IPS-20b (cell line): Measurements from ENCODE around the gene KCNK4.

ENCODE experiments used
- H3K27ac ChIP-seq: one replicate; pipeline ENCODE4 v1.5.1; 2013; ENCODE audit warnings: low read length
- H3K27me3 ChIP-seq: 2 replicates; pipeline ENCODE4 v1.6.1; 2013; ENCODE audit warnings: mild to moderate bottlenecking, low read length, inconsistent platforms; ENCODE audit not compliant: insufficient read depth
- H3K36me3 ChIP-seq: 2 replicates; pipeline ENCODE4 v1.6.1; 2013; ENCODE audit warnings: low read depth, mild to moderate bottlenecking, inconsistent platforms, low read length, moderate library complexity; ENCODE audit not compliant: insufficient read depth
- H3K4me1 ChIP-seq: 2 replicates; pipeline ENCODE4 v1.6.1; 2013; ENCODE audit warnings: mild to moderate bottlenecking, control low read depth, inconsistent platforms, low read length, moderate library complexity; ENCODE audit not compliant: insufficient read depth
- H3K4me3 ChIP-seq: 2 replicates; pipeline ENCODE4 v1.5.1; 2013; ENCODE audit warnings: mild to moderate bottlenecking, low read length, inconsistent platforms
- H3K9ac ChIP-seq: 2 replicates; pipeline ENCODE4 v1.6.1; 2013; ENCODE audit warnings: low read depth, mild to moderate bottlenecking, inconsistent platforms, low read length, moderate library complexity
- H3K9me3 ChIP-seq: 2 replicates; pipeline ENCODE4 v1.6.1; 2013; ENCODE audit warnings: mild to moderate bottlenecking, low read depth, low read length, inconsistent platforms; ENCODE audit not compliant: insufficient read depth

The KCNK4 gene

DNA sequence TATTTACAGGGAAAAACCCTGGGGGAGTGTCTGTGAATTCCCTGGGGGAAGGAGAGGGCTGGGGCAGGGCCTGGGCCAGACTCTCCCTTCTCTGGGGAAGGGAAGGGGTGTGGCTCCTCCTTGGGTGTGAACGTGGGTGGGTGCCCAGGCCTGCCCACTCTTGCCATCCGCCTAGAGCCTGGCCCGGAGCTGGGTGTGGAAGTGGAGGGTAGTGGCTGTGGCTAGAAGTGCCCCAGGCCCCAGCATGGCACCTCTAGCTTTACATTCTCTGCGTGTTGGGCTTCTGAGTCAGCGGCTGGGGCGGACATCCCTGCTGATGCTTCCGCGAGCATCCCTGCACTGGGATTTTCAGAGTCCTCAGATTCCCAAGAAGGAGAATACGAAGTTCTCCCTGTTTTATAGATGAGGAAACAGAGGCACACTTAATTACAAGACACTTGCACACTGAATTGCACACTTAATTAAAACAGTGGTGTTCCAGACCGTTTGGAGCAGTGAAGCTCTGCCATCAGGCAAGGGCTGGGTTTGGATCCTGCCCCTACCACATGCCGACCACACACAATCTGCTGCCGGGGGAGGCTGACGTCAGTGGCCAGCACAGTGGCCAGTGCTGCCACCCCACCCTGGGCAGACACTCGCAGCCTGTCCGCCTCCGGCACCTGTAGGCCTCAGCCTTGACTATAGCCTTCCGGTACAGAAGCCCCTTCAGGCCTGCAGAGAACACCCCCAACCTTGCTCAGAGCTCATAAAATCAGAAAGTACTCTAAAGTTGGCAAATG is 14.3 kb upstream of the KCNK4 start:
- H3K27me3 ChIP-seq = no peaks in the 10 kb centered on the region
- peaks cover 6% of the 10 kb centered on the region; the same call in 1 of the 2 replicates for H3K4me1 ChIP-seq
- no peak overlapping the region for H3K4me3 ChIP-seq
- no peak overlapping the region for H3K9ac ChIP-seq
- no peaks in the 10 kb centered on the region for H3K9me3 ChIP-seq
- H3K36me3 ChIP-seq = peaks cover 6% of the 10 kb centered on the region; the same call in 1 of the 2 replicates
- no peak overlapping the region for H3K27ac ChIP-seq

DNA sequence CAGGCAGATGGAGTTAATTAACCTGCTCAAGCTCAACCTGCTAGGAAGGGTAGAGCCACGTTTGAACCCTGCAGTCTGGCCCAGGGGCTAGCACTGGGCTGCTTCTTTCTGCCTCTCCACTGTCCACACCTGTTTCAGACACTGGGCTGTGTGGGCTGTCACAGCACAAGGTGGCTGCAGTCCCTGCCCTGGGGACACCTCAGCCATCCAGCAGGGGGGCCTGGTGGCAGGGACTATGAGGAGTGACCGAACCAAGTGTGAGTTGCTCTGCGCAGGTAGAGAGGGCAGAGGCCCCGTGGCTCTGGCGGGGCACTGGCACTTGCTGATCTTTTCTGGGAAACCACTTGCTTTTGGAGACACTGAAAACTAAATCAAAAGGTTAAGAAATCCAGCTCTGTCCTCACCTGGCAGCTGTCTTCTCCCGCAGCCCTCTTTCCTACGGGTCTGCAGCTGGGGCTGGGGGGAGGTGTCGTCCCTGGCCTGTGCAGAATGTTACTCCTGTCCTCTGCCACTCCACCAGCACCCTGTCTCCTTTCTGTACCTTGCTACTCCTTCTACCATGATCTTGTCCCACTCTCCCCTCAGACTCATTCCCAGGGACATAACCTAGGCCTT is 12.4 kb upstream of the KCNK4 start:
- Histone ChIP-seq H3K9me3 (no peaks in the 10 kb centered on the region), H3K27ac (no peak overlapping the region), H3K27me3 (no peaks in the 10 kb centered on the region), H3K9ac (no peak overlapping the region), H3K4me3 (no peak overlapping the region), H3K4me1 (peaks cover 6% of the 10 kb centered on the region; the same call in 1 of the 2 replicates), H3K36me3 (peaks cover 6% of the 10 kb centered on the region; the same call in 1 of the 2 replicates)

GRCh38 chr11:64281957-64282770 is 8.9 kb upstream of the KCNK4 start:
- peaks cover 6% of the 10 kb centered on the region; the same call in 1 of the 2 replicates for H3K36me3 ChIP-seq

GRCh38 chr11:64283092-64283491 is 8.0 kb upstream of the KCNK4 start:
- Histone ChIP-seq H3K4me1 (no peaks in the 10 kb centered on the region), H3K27me3 (peaks cover 9% of the 10 kb centered on the region; the same call in 1 of the 2 replicates), H3K4me3 (no peak overlapping the region), H3K9me3 (no peaks in the 10 kb centered on the region), H3K27ac (no peak overlapping the region), H3K9ac (no peak overlapping the region), H3K36me3 (no peaks in the 10 kb centered on the region)

More at GRCh38 chr11:64281957-64282770, 8.9 kb upstream of the KCNK4 start:
- no peak overlapping the region for H3K9ac ChIP-seq
- H3K4me1 ChIP-seq = no peaks in the 10 kb centered on the region
- H3K9me3 ChIP-seq = no peaks in the 10 kb centered on the region
- H3K27ac ChIP-seq = no peak overlapping the region
- H3K27me3 ChIP-seq = peaks cover 6% of the 10 kb centered on the region; the same call in 1 of the 2 replicates
- H3K4me3 ChIP-seq = no peak overlapping the region

DNA sequence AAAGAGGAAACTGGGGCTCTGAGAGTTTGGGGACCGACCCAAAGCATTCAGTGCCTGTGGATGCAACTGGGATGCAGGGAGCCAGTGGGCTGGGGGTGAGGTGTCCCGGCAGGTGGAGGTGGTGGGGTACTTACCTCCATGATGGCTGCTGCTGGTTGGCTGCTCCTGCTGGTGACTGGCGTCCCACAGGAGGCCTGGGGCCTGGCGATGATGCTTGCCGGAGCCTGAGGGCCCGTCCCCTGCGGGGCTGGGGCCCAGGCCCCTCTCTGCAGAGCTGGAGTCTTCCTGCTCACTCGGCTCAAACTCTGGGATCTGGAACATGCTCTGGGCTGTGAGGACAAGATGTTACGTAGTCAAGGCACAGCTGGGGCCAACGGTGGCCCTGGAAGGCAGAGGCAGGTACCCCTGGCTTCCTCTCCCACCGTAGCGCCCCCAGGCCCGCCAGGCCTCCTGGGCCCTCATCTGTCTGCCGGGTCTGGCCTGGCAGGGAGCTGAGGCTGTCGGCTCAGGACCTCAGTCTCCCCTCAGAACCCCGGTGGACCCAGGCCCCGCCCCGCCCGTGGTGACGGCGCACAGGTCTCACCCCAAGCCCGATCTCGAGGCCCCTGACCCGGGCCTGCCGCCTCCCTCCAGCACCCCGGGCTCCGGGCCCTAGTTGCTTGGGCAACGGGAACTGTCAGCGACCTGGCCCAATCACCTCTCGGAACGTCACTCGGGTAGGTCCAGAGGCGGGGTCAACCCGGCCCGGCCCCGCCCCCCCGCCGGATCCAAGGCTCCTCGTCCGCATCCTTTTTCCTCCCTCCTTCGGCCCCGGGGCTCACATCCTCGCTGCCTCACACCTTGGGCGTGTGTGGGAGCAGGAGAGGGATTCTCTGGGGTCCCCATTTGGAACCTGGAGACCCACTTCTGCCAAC is 6.8 kb upstream of the KCNK4 start, which contains the start of gene BAD:
BAD (minus strand) TSS at position 618 of the 914 bp plus-strand sequence; CDS start at position 321, 297 bp downstream.
- no peak within 1 kb of the TSS for H3K27ac ChIP-seq
- H3K27me3 ChIP-seq = peaks cover 16% of the 10 kb centered on the region
- peak within 1 kb of the TSS; percentile 67 for H3K9ac ChIP-seq

DNA sequence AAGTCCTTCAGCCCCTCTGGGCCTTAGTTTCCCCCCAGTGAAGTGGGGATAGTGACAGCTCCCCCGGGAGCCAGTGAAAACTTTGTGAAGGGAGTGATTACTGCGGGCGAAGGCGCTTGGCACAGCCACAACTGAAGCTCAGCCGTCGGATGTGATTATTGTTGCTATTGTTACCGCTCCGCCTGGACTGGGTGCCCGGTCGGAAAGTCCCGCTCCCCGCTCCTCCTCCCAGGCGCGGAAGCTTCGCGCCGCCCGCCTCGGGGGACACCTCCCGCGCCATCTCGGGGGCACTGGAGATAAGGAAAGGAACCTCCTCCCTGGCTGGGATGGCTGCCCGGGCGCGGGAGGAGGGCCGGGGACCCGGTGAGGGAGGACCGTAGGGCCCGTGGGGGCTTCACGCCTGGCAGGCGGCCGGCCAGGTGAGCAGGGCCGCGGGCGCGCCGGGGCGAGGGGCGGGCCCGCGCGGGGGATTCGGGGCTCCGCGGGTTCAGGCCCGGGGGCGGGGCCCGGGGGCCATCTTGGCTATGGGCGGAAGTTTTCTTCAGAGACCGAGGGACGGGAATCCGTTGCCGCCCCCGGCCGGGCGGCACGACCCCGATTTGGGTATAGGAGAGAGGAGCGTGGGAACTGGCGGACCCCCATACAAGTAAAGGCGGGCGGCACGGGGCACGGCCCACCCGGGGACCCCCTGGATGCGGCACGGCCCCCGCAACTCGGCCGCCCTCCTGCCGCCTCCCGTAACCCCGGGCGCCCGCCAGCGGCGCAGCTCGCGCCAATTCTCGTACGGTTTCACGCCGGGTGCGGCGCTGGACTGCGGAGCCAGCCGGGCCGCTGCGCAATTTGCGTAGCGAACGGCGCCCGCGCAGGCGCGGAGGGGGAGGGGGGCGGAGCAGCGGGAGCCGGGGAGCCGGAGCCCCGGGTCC is 5.9 kb upstream of the KCNK4 start, which contains the start of gene GPR137:
GPR137 (plus strand) TSS at position 887 of the 923 bp plus-strand sequence. CDS start 677 bp downstream, outside the sequence.
- H3K27me3 ChIP-seq = peaks cover 25% of the 10 kb centered on the region
- H3K9me3 ChIP-seq = no peaks in the 10 kb centered on the region
- H3K4me3 ChIP-seq = peak within 1 kb of the TSS; percentile 82
- H3K4me1 ChIP-seq = no peaks in the 10 kb centered on the region
- peak within 1 kb of the TSS; percentile 56; the same call in 1 of the 2 replicates for H3K9ac ChIP-seq
- H3K27ac ChIP-seq = no peak within 1 kb of the TSS
- no peaks in the 10 kb centered on the region for H3K36me3 ChIP-seq

More for the DNA sequence above, 6.8 kb upstream of the KCNK4 start, which contains the start of gene BAD:
- no peaks in the 10 kb centered on the region for H3K36me3 ChIP-seq
- no peaks in the 10 kb centered on the region for H3K4me1 ChIP-seq
- no peaks in the 10 kb centered on the region for H3K9me3 ChIP-seq
- H3K4me3 ChIP-seq = peak within 1 kb of the TSS; percentile 82

DNA sequence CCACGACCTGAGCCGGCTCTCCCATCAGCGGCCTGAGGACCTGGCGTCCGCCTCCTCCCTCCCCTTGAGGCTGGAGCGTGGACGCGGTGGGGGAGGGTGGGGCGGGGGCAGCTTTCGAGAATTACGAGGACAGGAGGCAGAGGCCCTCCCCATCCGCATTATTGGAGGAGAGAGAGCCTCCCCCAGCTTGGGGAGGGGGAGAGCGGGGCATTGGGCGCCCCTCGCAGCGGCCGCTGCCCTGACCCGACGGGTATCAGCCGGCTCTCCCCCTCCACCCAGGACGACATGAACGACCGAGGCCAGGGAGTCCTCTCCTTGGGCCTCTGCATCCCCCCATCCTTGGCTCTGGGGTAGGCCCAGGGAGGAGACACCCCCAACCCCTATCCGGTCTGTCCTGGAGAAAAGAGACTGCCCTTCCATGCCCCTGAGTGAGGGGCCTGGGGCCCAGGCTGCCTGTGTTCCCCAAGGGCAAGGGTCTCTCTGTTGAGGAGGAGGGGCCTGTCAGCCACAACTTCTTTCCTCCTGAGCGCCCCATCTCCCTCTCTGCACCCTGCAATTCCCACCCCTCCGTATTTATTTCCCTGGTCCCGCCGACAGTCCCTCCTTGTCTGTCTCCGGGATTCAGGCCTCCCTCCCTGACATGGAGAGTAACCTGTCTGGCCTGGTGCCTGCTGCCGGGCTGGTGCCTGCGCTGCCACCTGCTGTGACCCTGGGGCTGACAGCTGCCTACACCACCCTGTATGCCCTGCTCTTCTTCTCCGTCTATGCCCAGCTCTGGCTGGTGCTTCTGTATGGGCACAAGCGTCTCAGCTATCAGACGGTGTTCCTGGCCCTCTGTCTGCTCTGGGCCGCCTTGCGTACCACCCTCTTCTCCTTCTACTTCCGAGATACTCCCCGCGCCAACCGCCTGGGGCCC is 5.0 kb upstream of the KCNK4 start:
- Histone ChIP-seq H3K36me3 (no peaks in the 10 kb centered on the region), H3K9ac (peak overlapping the region; percentile 56; the same call in 1 of the 2 replicates), H3K4me3 (peak overlapping the region; percentile 82), H3K27ac (no peak overlapping the region), H3K4me1 (no peaks in the 10 kb centered on the region), H3K9me3 (no peaks in the 10 kb centered on the region), H3K27me3 (peaks cover 34% of the 10 kb centered on the region)

DNA sequence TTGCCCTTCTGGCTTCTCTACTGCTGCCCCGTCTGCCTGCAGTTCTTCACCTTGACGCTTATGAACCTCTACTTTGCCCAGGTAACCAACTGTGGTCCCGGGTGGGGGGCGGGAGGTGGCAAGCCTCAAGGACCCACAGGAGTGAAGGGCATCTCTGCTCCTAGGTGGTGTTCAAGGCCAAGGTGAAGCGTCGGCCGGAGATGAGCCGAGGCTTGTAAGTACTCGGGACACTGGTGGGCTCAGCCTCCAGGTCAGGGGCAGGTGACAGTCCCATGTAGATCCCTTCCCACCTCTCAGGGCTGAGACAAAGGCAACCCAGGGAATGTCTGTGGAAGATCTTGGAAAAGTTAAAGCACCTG is 4.3 kb upstream of the KCNK4 start:
- Histone ChIP-seq H3K4me3 (no peak overlapping the region), H3K27me3 (peaks cover 40% of the 10 kb centered on the region), H3K9me3 (no peaks in the 10 kb centered on the region), H3K4me1 (no peaks in the 10 kb centered on the region), H3K27ac (no peak overlapping the region), H3K36me3 (no peaks in the 10 kb centered on the region), H3K9ac (no peak overlapping the region)

- Histone ChIP-seq H3K4me3 (no peak overlapping the region), H3K27ac (no peak overlapping the region), H3K36me3 (no peaks in the 10 kb centered on the region), H3K9ac (no peak overlapping the region), H3K9me3 (no peaks in the 10 kb centered on the region), H3K27me3 (peaks cover 51% of the 10 kb centered on the region), H3K4me1 (no peaks in the 10 kb centered on the region)
Measured at GRCh38 chr11:64287676-64288352, 3.3 kb upstream of the KCNK4 start.
